Loucy (cell line): ENCODE measurements around the gene OIP5.

ENCODE experiments used
- H2AFZ ChIP-seq: fragments of 200-600 bp; sonication (generic); 2 replicates; pipeline ENCODE4 v1.6.0; 2016; ENCODE audit warnings: antibody characterized with exemption, mild to moderate bottlenecking, low read length, moderate library complexity
- H3F3A ChIP-seq: fragments of 200-600 bp; 2 replicates; pipeline ENCODE4 v1.6.0; 2016; ENCODE audit warnings: antibody characterized with exemption, low read depth, mild to moderate bottlenecking
- H3K27me3 ChIP-seq: fragments of 200-600 bp; sonication (generic); 2 replicates; pipeline ENCODE4 v1.6.1; 2014; ENCODE audit warnings: low read length, mild to moderate bottlenecking; ENCODE audit not compliant: insufficient read depth, poor library complexity, severe bottlenecking
- H3K36me3 ChIP-seq: fragments of 200-600 bp; sonication (generic); 2 replicates; pipeline ENCODE4 v1.6.1; 2016; ENCODE audit warnings: low read length; ENCODE audit not compliant: insufficient read depth
- H3K4me1 ChIP-seq: fragments of 200-600 bp; sonication (generic); 2 replicates; pipeline ENCODE4 v1.5.1; 2014; ENCODE audit warnings: low read length, mild to moderate bottlenecking; ENCODE audit not compliant: insufficient read depth, poor library complexity, severe bottlenecking
- H3K4me2 ChIP-seq: fragments of 200-600 bp; sonication (generic); 2 replicates; pipeline ENCODE4 v1.6.0; 2014; ENCODE audit warnings: antibody characterized with exemption, low read length, low read depth, mild to moderate bottlenecking; ENCODE audit not compliant: poor library complexity, severe bottlenecking
- H3K4me3 ChIP-seq: fragments of 200-600 bp; sonication (generic); 2 replicates; pipeline ENCODE4 v1.5.1; 2014; ENCODE audit warnings: low read length, mild to moderate bottlenecking, mixed read lengths; ENCODE audit not compliant: poor library complexity, severe bottlenecking
- H3K79me2 ChIP-seq: fragments of 200-600 bp; sonication (generic); 2 replicates; pipeline ENCODE4 v1.6.1; 2014; ENCODE audit warnings: low read length; ENCODE audit not compliant: insufficient read depth
- H3K9ac ChIP-seq: fragments of 200-600 bp; sonication (generic); 2 replicates; pipeline ENCODE4 v1.6.0; 2014; ENCODE audit warnings: mild to moderate bottlenecking, low read depth, low read length, moderate library complexity; ENCODE audit not compliant: poor library complexity, severe bottlenecking
- H3K9me2 ChIP-seq: fragments of 200-600 bp; sonication (generic); replicated peaks from 2 replicates; pipeline ENCODE4 v1.6.1; 2016; ENCODE audit warnings: low read depth, low read length, mixed read lengths
- H3K9me3 ChIP-seq: fragments of 200-600 bp; sonication (generic); 2 replicates; pipeline ENCODE4 v1.6.1; 2014; ENCODE audit warnings: mild to moderate bottlenecking, antibody characterized with exemption, low read length, low read depth; ENCODE audit not compliant: insufficient read depth
- H4K20me1 ChIP-seq: fragments of 200-600 bp; sonication (generic); 2 replicates; pipeline ENCODE4 v1.6.0; 2014; ENCODE audit warnings: antibody characterized with exemption, low read length, mild to moderate bottlenecking; ENCODE audit not compliant: insufficient read depth, poor library complexity, severe bottlenecking
- EZH2phosphoT487 ChIP-seq: fragments of 200-600 bp; IDR thresholded peaks from 2 replicates; pipeline ENCODE4 v1.6.1; 2018; ENCODE audit warnings: antibody characterized with exemption, mild to moderate bottlenecking, moderate library complexity, borderline replicate concordance
- TF ChIP-seq, protein P1 (sequence below): fragments of 200-600 bp; sonication (generic); conservative IDR thresholded peaks from 2 replicates; pipeline ENCODE4 v1.5.1; 2014; ENCODE audit warnings: mild to moderate bottlenecking, antibody characterized with exemption, low read length

OIP5 gene

DNA sequence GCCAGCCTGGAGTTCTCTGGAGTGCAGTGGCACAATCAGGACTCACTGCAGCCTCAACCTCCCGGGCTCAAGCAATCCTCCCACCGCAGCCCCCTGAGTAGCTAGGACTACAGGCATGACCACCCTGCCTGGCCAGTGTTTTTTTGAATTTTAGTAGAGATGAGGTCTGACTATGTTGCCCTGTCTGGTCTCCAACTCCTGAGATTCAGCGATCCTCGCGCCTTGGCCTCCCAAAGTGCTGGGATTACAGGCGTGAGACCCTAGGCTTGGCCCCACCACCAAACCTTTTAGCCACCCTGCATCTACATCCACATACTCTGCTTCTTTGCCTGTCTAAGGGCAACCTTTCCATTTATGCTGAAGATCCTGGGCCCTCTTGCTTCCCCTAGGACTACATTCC lies 4.7 kb upstream of the OIP5 start:
- Histone ChIP-seq H3K4me2 (peak overlapping the region; percentile 80), H3K36me3 (peaks cover 31% of the 10 kb centered on the region), H2AFZ (no peak overlapping the region), H3F3A (no peaks in the 10 kb centered on the region), H3K9me3 (no peaks in the 10 kb centered on the region), H3K4me1 (peaks cover 55% of the 10 kb centered on the region), H3K79me2 (peaks cover 90% of the 10 kb centered on the region), H4K20me1 (peaks cover 43% of the 10 kb centered on the region), H3K9me2 (no peaks in the 10 kb centered on the region), H3K4me3 (peak overlapping the region; percentile 71), H3K27me3 (peaks cover 11% of the 10 kb centered on the region), H3K9ac (peak overlapping the region; percentile 57)
- TF ChIP-seq, protein P1, sequence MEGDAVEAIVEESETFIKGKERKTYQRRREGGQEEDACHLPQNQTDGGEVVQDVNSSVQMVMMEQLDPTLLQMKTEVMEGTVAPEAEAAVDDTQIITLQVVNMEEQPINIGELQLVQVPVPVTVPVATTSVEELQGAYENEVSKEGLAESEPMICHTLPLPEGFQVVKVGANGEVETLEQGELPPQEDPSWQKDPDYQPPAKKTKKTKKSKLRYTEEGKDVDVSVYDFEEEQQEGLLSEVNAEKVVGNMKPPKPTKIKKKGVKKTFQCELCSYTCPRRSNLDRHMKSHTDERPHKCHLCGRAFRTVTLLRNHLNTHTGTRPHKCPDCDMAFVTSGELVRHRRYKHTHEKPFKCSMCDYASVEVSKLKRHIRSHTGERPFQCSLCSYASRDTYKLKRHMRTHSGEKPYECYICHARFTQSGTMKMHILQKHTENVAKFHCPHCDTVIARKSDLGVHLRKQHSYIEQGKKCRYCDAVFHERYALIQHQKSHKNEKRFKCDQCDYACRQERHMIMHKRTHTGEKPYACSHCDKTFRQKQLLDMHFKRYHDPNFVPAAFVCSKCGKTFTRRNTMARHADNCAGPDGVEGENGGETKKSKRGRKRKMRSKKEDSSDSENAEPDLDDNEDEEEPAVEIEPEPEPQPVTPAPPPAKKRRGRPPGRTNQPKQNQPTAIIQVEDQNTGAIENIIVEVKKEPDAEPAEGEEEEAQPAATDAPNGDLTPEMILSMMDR, result no peak
- TF ChIP-seq EZH2phosphoT487, result no peak

- TF ChIP-seq EZH2phosphoT487, result no peak
- TF ChIP-seq, protein P1, result no peak
- peaks cover 90% of the 10 kb centered on the region for H3K79me2 ChIP-seq
- no peaks in the 10 kb centered on the region for H3K9me3 ChIP-seq
- H4K20me1 ChIP-seq, result peaks cover 38% of the 10 kb centered on the region
- no peak overlapping the region for H2AFZ ChIP-seq
- H3K36me3 ChIP-seq, result peaks cover 26% of the 10 kb centered on the region
- H3F3A ChIP-seq, result no peaks in the 10 kb centered on the region
- H3K9me2 ChIP-seq, result no peaks in the 10 kb centered on the region
- peak overlapping the region; percentile 57 for H3K9ac ChIP-seq
- H3K4me3 ChIP-seq, result peak overlapping the region; percentile 71
- peaks cover 11% of the 10 kb centered on the region for H3K27me3 ChIP-seq
- peak overlapping the region; percentile 80 for H3K4me2 ChIP-seq
- H3K4me1 ChIP-seq, result peaks cover 55% of the 10 kb centered on the region
Observed at GRCh38 chr15:41336549-41336948, 4.2 kb upstream of the OIP5 start.

DNA sequence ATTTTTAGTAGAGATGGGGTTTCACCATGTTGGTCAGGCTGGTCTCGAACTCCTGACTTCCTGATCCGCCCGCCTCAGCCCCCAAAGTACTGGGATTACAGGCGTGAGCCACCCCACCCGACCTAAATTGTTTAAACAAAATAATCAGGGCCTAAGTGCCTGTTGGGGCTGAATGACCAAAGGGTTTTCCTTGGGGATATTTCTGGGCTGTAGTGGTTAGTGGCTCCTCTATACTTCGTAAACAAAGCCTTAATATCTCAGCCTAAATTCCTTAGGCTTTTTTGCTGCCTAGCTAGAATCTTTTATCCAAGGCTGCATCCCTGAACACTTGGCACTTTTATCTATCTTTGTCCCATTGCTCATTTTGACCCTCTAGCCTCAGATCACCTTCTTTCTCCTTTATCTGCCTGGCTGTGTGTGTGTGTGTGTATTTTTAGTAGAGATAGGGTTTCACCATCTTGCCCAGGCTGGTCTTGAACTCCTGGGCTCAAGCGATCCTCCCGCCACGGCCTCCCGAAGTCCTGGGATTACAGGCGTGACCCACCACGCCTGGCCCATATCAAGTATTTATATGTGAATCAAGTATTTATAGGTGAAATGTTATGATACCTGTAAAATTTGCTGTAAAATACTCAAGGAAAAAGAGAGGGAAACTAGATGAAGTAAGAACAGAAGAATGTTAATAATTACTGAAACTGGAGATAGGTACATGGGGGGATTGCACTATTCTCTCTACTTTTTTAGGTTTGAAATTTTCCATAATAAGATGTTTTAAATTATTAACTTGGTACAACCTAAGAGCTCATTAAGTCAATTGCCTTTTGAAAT lies 2.1 kb upstream of the OIP5 start:
- no peaks in the 10 kb centered on the region for H3K9me2 ChIP-seq
- H4K20me1 ChIP-seq, result peaks cover 18% of the 10 kb centered on the region

More for the DNA sequence above, 2.1 kb upstream of the OIP5 start:
- Histone ChIP-seq H3K4me1 (peaks cover 50% of the 10 kb centered on the region), H3K79me2 (peaks cover 88% of the 10 kb centered on the region), H3K9me3 (no peaks in the 10 kb centered on the region), H2AFZ (0 out of 2 replicates have a peak overlapping the region, but pooled peaks have one; percentile 22), H3K9ac (peak overlapping the region; percentile 99), H3K27me3 (peaks cover 11% of the 10 kb centered on the region), H3K4me3 (peak overlapping the region; percentile 100), H3F3A (no peaks in the 10 kb centered on the region), H3K36me3 (peaks cover 5% of the 10 kb centered on the region), H3K4me2 (peak overlapping the region; percentile 78)
- TF ChIP-seq EZH2phosphoT487, result no peak
- TF ChIP-seq, protein P1, result no peak
